GM12873 (cell line): Measurements from ENCODE around the gene RCVRN.

Experiments used
- CTCF ChIP-seq: IDR thresholded peaks from 2 replicates; pipeline ENCODE4 v1.5.1; 2012; ENCODE audit warnings: low read depth, mild to moderate bottlenecking, moderate library complexity, low read length, control low read depth; ENCODE audit not compliant: insufficient read depth; ENCODE audit errors: missing control alignments

Gene RCVRN

GRCh38 chr17:9865586-9865985 lies 39.5 kb downstream of the RCVRN start:
- TF ChIP-seq CTCF: no peak

GRCh38 chr17:9862949-9863348 lies 42.1 kb downstream of the RCVRN start:
- TF ChIP-seq CTCF: no peak

GRCh38 chr17:9862220-9862619 lies 42.9 kb downstream of the RCVRN start:
- TF ChIP-seq CTCF: no peak

- no peak for TF ChIP-seq CTCF
These were observed 44.2 kb downstream of the RCVRN start for GRCh38 chr17:9860851-9861250.

- no peak for TF ChIP-seq CTCF
These were observed 45.3 kb downstream of the RCVRN start for GRCh38 chr17:9859781-9860180.

GRCh38 chr17:9855036-9855435 lies 50.0 kb downstream of the RCVRN start:
- TF ChIP-seq CTCF: no peak

GRCh38 chr17:9854255-9854654 lies 50.8 kb downstream of the RCVRN start:
- TF ChIP-seq CTCF: no peak

GRCh38 chr17:9850151-9850550 lies 54.9 kb downstream of the RCVRN start:
- no peak for TF ChIP-seq CTCF
